AG04450 (cell line): ENCODE results near the gene HPS5. TPM values are rescaled to one million over a fixed set of nuclear protein-coding genes. Genes with fewer than 3 reads are reported as not detected.

ENCODE experiments used
- CTCF ChIA-PET: fragments of 300-600, 350-600 bp; formaldehyde crosslinking; extraction: SDS; loops from one replicate; lab custom pipeline; 2022; ENCODE audit warnings: antibody characterized with exemption, inconsistent platforms; lab: Charles Lee
- POLR2A ChIA-PET: fragments of 350-600 bp; formaldehyde crosslinking; extraction: SDS; loops from one replicate; lab custom pipeline; 2021; ENCODE audit warnings: antibody characterized with exemption, inconsistent platforms; lab: Yijun Ruan, JAX
- DNase-seq: peaks from one replicate; pipeline ENCODE4 v3.0.0-alpha.2; 2011; ENCODE audit warnings: low read depth, low spot score
- H3K27ac ChIP-seq: one replicate; pipeline ENCODE4 v1.5.1; 2012; ENCODE audit warnings: low read depth, low read length, control low read depth
- H3K27me3 ChIP-seq: one replicate; pipeline ENCODE4 v1.6.0; 2012; ENCODE audit warnings: low read length; ENCODE audit not compliant: control insufficient read depth, insufficient read depth
- H3K4me3 ChIP-seq: 2 replicates; pipeline ENCODE4 v1.5.1; 2011; ENCODE audit warnings: mild to moderate bottlenecking, low read depth, low read length, control low read depth
- H3K9me3 ChIP-seq: 2 replicates; pipeline ENCODE4 v1.5.1; 2012; ENCODE audit warnings: low read length; ENCODE audit not compliant: control insufficient read depth, insufficient read depth
- CTCF ChIP-seq: IDR thresholded peaks from 2 replicates; pipeline ENCODE4 v1.5.1; 2011; ENCODE audit warnings: low read depth, low read length, control low read depth, inconsistent platforms
- polyA plus RNA-seq: library from polyadenylated mRNA; depleted of rRNA; stranded (reverse); fragments of >200 nt; gene quantifications from 2 replicates; pipeline ENCODE4 v1.2.3, GENCODE V29; 2011

HPS5 gene
- polyA plus RNA-seq, 1 experiment, result 14.9 TPM

DNA sequence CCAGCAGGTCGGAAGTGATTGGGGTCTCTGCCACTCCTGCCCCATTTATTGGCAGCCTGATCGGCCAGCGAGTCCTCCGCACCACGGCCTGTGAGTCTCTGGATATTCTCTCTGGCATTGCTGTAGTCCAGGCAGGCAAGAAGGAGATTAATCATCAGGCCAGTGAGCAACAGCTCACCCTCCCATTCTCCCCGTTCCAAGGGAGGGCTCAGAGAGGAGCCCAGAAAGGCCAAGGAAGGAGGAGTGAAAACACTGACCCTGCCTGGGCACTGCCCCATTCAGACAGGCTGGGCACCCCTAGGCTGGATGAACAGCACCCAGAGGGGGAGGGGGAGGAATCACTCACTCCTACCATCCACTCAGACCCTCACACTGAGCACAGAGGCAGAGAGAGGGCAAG, 76.5 kb downstream of the HPS5 start:
- Histone ChIP-seq H3K9me3 (no peaks in the 10 kb centered on the region), H3K4me3 (no peak overlapping the region), H3K27me3 (peaks cover 7% of the 10 kb centered on the region), H3K27ac (no peak overlapping the region)
- CTCF ChIA-PET, result interaction anchor here (0.6 to 0.9 kb wide), 2 partner anchors 201 to 406 kb away, joined by 3 read pairs; no protein-coding TSS in a partner anchor
- no peak for DNase-seq
- TF ChIP-seq CTCF, result no peak
- POLR2A ChIA-PET, result no interaction called here

GRCh38 chr11:18243783-18244362, 78.1 kb downstream of the HPS5 start:
- Histone ChIP-seq H3K27ac (no peak overlapping the region), H3K27me3 (peaks cover 8% of the 10 kb centered on the region), H3K9me3 (no peaks in the 10 kb centered on the region), H3K4me3 (no peak overlapping the region)
- peak; percentile 92 for TF ChIP-seq CTCF
- DNase-seq, result peak; percentile 45
- ChIA-PET POLR2A (interaction anchor here (0.8 kb wide), 1 partner anchor 150 kb away, joined by 3 read pairs; the partner anchor contains the start of gene LDHA), CTCF (interaction anchor here (0.5 to 2.1 kb wide), 43 partner anchors 9 to 997 kb away, joined by 3 to 11 read pairs (median 4); partner anchors contain the start of genes MRGPRX4 and TSG101)

GRCh38 chr11:18239655-18240054, 82.3 kb downstream of the HPS5 start:
- Histone ChIP-seq H3K27me3 (peaks cover 4% of the 10 kb centered on the region), H3K27ac (no peak overlapping the region), H3K4me3 (no peak overlapping the region), H3K9me3 (no peaks in the 10 kb centered on the region)
- DNase-seq, result no peak
- ChIA-PET CTCF (no interaction called here), POLR2A (no interaction called here)
- no peak for TF ChIP-seq CTCF

DNA sequence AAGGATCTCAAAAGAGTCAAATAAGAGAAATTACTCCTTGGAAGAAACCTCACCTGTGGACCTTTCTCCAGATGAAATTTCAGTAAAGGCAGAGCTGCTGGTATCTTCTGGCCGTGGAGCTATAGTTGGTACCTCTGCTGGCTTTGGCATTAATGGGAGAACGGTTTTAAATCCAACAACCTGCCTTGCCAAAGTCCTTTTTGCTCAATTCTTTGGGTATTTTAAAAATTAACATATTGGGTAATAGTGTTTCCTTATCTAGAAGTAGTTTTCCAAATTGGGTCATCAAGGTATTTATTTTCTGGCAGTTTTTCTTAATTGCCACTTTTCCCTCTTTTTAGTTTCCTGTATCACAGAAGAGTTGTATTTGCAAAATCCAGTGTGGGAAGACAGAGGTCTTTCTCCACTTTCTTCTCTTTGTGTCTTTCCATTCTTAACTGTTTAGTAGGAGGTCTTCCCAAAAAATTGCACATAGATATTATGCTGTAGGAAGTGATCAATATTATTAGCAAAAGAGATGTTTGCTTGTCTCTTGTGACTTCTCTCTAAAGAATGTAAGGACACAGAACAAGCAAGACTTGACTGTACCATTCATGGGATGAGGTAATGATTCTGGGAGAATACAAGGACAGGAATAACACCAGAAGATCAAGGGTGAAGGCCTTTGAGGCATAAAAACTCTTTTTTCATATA, 85.1 kb downstream of the HPS5 start, which contains the start of gene SAA4:
Gene SAA4, minus strand, starts transcription at position 139 of the 693 bp plus-strand sequence. CDS start 876 bp downstream, outside the sequence.
- Histone ChIP-seq H3K27me3 (peaks cover 4% of the 10 kb centered on the region), H3K9me3 (no peaks in the 10 kb centered on the region), H3K27ac (no peak within 1 kb of the TSS), H3K4me3 (no peak within 1 kb of the TSS)
- TF ChIP-seq CTCF, result no peak
- CTCF ChIA-PET, result interaction anchor here (0.7 kb wide), 1 partner anchor 246 kb away, joined by 4 read pairs; no protein-coding TSS in a partner anchor
- no peak for DNase-seq
- POLR2A ChIA-PET, result no interaction called here
